Muscle of arm (tissue), 12 donors: ENCODE data around the gene CXCL16. TPM values are rescaled to one million over a fixed set of nuclear protein-coding genes. Genes with fewer than 3 reads are reported as not detected.

Experiments
- DNase-seq: peaks from one replicate; pipeline ENCODE4 v3.0.0-alpha.2; 2013
- polyA plus RNA-seq, 12 donors: library from polyadenylated mRNA; unstranded; fragments of 120-200 nt; gene quantifications; one replicate each; pipeline ENCODE4 v1.2.1, GENCODE V29; 2013; ENCODE audit not compliant: insufficient read length in 12 of 12

The CXCL16 gene
- polyA plus RNA-seq, 12 donors, result 3.6 to 10.6 (median 4.4) TPM; not detected in 2

DNA sequence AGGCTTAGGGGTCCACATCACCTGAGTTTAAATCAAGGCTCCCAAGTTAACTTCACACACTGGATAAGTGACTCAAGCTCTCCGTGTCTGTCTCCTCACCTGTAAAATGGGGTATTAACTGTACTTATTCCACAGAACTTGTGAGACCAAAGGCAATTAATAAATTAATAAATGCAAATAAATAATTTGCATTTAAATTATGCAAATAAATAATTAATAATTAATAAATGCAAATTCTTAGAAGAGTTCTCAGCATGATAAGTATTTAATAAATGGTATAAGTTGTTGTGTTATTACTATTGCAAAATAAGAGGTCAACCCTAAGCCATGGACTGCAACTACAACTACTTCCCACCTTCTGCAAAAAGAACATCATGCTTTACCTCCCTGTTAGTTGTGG lies 13.7 kb upstream of the CXCL16 start:
- no peak for DNase-seq

DNA sequence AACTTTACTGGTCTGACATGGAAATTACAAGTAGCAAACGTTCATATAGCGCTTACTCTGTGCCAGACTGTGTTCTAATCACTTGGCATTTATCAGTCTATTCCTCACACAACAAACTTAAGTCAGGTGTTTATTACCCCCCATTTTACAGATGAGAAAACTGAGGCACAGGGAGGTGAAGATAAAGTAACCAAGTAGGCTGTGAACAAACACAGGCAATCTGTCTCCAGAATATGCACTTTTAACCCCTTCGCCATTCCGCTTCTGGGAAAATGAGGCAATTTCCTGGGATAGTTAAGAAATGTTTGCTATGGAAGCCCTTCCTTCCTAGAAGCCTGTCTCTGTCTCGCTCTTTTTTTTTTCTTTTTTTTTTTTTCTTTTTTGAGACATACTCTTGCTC lies 12.2 kb upstream of the CXCL16 start:
- DNase-seq, result no peak

DNA sequence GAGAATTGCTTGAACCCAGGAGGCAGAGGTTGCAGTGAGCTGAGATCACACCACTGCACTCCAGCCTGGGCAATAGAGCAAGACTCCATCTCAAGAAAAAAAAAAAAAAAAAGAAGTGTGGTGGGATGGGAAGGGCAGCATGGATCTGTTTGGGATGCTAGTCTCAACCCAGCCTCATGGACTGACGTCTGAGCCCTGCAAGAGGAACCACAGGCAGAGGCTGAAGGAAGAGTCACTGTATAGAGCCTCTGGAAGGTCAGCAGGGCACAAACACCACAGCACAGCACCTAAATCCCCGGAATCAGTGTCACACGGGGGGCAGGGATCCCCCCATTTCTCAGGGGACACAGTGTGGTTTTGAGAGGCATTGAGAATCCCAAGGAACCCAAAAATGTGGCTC lies 10.9 kb upstream of the CXCL16 start:
- no peak for DNase-seq

DNA sequence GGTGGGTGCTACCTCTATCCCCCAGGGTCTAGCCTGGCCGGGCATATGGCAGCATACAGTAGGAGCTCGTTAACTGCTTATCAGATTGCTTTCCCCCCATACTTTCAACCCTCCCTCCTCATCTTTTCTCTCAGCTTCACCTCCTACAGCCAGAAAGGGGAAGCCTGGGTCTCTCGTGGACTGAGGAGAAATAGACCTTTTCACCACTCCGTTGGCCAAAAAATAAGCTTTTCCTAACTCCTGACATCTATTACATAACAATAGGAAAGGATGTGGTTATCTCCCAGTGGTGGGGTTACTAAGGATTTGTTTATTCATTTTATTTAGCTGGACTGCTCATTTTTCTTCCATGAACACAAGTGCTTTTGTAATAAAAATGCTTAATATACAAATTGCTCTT lies 9.0 kb upstream of the CXCL16 start:
- DNase-seq, result no peak

DNA sequence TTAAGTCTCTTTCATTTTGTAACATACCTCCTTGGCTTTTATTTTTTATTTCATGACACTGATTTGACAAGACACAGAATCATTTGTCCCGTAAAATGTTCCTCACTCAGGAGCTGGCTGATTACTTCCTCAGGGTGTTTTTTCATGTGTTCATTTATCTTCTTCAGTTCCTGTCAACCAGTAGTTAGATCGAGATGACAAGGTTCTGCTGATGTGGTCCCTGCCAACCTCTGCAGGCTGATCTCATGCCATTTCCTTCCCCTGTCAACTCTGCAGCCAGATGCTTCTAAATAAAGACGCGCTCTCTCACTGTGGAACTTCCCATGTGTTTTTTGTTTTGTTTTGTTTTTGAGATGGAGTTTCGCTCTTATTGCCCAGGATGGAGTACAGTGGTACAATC lies 8.1 kb upstream of the CXCL16 start:
- DNase-seq, result no peak

DNA sequence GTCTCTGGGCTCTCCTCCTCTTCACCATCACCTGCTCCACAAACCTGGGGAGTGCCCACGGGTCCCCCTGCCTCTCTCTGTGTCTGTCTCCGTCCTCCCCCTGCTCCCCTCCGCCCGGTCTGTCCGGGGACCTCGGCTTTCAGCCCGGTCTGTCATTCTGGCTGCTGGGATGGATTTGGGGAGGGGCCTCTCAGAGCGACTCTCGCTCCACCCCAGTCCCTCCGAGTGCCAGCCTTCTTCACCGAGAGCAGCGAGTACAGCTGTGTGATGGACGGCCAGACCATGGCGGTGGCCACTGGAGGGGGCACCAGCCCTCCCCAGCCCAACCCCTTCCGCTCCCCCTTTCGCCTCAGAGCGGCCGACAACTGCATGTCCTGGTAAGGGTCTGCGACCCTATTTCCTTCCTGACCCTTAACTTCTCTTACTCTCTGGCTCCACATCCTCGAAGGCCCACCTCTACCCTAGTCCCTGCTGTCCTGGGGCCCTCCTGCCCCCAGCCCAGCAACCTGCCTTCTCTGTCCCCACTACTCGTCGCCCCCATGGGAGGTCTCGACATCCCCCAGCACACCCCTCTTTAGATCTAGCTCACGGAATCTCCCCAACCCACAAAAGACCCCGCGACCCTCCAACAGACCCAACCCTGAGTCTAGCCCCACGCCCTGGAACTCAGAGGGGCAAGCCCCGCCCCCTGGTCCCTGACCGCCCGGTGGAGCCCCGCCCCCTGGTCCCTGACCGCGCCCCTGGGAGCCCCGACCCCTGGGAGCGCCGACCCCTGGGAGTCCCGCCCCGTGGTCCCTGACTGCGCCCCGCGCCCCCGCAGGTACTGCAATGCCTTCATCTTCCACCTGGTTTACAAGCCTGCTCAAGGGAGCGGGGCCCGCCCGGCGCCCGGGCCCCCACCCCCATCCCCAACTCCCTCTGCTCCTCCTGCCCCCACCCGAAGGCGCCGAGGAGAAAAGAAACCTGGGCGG lies 5.6 kb upstream of the CXCL16 start:
- DNase-seq, result no peak

DNA sequence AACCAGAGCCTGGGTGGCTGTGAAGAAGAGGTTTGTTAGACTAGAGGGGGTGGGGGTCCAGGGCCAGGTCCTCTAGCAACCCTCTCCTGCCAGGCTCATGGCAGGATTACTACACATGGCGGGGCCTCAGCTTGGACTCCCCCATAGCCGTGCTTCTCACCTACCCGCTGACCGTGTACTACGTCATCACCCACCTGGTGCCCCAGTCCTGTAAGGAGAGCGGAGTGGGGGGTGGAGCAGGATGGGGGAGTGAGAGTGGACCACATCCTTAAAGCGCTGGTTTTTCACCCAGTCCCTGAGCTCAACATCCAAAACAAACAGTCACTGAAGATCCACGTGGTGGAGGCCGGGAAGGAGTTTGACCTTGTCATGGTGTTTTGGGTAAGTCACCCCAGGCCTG lies 4.2 kb upstream of the CXCL16 start:
- DNase-seq, result no peak

DNA sequence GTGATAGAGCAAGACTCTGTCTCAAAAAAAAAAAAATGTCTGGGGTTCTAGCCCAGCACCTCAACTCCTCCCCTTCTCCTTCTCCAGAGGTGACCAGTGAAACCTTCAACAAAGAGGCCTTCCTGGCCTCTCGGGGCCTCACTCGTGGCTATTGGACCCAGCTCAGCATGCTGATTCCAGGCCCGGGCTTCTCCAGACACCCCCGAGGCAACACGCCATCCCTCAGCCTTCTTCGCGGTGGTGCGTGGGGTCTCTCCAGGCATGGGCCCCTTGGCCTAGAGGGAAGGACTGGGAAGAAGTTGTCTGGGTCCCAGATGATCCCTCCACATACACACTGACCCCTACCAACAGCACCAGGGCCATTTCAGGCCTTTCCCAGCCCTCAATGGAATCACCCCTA lies 3.5 kb upstream of the CXCL16 start:
- no peak for DNase-seq

DNA sequence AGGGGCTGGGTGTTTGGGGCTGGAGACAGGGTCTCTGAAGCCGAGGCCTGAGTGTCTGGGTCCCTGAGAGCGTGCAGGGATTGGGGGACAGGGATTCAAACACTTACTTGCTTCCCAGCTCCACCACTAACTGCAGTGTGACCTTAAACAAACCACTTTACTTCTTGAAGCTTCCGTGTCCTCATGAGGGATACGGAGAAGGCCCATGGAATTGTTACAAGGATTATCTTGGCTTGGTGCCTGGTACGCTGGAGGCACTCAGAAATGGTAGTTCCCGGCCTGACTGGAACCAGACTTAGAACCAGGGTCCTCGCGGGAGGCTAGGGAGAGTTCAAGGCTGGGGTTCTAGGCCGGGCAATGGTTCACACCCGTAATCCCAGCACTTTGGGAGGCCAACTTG lies 2.9 kb upstream of the CXCL16 start:
- no peak for DNase-seq

DNA sequence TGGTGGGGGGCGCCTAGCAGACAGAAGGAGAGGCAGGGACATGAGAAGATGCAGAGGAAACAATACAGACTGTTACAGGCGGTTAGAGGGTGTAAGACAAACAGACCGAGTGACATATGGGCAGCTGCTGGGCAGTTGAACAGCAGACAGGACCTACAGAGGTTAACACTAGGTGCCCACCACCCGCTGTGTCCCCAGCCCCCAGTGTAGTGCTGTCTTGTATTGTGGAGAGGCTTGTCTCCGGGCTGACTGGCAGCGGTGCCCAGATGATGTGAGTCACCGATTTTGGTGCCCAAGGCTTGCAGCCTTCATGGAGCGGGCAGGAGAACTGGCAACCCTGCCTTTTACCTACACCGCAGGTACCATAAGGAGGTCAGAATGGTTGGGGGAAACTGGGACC lies 2.4 kb upstream of the CXCL16 start:
- DNase-seq, result no peak

DNA sequence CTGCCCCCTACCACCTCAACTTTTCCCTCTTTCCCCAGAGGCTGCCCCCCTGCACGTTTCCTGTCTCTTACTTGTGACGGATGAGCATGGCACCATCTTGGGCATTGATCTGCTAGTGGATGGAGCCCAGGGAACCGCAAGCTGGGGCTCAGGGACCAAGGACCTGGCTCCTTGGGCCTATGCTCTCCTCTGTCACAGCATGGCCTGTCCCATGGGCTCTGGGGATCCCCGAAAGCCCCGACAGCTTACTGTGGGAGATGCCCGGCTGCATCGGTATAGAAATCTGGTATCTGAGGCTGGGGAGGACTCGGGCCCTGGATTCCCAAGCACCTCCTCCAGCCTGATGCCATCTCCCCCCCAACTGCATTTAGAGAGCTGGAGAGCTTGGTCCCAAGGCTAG lies 1.8 kb upstream of the CXCL16 start:
- no peak for DNase-seq

DNA sequence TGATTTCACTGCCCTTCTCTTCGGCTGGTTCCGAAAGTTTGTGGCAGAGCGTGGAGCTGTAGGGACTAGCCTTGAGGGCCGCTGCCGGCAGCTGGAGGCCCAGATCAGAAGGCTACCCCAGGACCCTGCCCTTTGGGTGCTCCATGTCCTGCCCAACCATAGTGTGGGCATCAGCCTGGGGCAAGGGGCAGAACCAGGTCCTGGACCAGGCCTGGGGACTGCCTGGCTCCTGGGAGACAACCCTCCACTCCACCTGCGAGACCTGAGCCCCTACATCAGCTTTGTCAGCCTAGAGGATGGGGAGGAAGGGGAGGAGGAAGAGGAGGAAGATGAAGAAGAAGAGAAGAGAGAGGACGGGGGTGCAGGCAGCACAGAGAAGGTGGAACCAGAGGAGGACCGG lies 856 bp upstream of the CXCL16 start:
- DNase-seq, result no peak

DNA sequence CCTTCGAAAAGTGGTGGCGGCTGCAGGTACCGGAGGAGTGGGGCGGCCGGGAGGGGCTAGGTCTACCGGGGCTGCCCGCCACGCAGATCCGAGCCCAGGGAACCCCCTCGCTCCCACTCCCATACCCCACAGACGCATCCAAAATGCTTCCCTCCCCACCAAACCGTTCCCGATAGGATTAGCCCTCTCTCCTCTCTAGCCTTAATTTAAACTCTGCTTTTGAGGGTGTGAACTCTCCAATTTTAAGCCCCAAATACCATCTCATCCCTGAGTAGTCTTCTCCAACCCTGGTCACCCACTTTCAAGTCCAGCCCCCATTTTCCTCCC lies 260 bp upstream of the CXCL16 start:
- no peak for DNase-seq

DNA sequence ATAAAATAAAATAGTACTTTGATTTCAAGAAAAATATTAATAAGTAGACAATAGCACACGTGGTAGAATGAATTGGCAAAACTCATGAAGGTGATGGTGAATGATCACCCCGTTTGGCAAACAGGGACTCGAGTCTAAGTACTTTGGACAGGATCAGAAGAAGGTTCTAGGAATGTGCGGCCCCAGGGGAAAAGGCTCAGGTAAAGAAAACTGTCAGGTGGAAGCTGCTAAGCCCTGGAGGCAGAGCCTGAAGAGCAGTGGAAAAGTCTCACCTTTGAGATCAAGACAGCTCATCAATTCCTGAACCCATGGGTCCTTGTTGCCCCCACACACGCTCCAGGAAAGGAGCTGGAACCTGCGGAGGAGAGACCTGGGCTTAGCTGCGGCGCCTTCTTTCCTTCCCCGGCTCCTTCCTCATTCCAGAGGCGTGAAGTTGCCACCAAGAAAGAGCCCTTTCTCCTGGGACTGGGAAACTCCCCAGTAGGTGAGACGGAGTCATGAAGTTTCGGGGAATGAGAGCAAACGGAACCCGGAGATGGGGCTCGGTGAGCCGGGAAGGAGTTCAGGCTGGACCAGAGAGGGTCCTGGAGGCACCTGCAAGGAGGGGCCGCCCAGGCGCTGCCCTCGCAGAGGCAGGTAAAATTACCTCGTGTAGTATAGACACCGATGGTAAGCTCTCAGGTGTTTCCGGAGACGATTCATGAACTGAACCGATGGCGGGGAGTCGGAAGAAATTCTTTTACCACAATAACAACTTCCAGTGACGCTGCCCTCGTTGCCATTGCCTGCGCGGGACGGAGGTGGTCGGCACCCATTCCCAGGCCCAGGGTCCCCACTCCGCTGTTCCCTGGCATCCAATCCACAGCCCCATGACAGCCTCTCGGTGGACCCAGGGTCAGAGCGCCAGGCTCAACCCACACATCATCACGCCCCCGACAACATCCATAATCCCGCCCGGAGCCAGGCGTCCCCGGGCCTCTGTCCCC lies 1.3 kb downstream of the CXCL16 start:
- DNase-seq, result no peak

DNA sequence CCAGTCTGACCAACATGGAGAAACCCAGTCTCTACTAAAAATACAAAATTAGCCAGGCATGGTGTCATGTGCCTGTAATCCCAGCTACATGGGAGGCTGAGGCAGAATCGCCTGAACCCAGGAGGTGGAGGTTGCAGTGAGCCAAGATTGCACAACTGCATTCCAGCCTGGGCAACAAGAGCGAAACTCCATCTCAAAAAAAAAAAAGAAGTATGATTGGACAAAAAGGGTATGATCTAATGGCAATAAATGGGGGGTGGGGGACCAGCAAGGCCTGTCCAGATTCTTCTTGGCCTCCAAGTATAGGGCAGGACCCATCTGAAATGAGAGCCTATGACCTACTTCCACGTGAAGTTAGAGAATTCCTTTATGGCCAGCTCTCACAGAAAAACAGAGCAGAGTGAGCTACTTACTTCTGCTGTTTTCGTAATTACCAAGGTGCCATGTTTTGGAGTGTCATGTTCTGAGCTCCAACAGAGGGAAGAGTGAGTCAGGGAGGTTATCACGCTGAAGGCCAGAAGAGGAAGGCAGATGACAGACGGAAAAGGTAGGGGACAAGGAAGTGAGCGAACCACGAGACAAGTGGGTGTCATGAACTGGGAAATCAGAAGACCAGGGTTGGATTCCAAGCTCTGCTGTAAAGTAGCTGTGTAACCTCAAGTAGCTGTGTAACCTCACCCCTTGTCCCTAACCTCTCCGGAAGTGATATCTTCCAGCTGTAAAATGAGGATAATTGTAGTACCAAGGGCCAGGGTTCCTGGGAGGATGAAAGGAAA lies 3.7 kb downstream of the CXCL16 start:
- DNase-seq, result no peak

DNA sequence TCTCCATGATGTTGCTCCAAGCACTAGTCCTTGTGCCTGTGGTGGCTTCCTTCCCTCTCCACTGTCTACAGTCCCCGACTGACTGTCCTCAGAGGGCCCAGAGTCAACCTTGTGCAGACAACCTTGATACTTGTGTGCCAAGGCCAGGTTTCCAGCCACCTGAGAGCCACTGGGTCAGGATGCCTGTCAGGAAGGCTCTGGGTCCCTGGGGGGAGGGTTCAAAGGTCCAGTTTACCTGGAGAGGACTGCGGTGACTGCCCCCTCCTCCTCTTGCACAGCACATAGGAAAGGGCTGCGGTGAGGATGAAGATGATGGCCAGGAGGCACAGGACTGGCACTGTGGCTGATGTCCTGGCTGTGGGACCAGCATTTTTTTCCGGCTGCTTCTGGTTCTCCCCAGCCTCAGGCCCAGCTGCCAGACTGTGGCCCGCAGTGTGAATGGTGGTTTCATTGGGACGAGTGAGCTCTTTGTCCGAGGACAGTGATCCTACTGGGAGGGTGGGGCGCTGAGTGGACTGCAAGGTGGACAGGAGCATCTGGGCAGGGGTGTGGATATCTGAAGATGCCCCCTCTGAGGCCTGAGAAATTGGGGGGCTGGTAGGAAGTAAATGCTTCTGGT lies 4.8 kb downstream of the CXCL16 start:
- no peak for DNase-seq

DNA sequence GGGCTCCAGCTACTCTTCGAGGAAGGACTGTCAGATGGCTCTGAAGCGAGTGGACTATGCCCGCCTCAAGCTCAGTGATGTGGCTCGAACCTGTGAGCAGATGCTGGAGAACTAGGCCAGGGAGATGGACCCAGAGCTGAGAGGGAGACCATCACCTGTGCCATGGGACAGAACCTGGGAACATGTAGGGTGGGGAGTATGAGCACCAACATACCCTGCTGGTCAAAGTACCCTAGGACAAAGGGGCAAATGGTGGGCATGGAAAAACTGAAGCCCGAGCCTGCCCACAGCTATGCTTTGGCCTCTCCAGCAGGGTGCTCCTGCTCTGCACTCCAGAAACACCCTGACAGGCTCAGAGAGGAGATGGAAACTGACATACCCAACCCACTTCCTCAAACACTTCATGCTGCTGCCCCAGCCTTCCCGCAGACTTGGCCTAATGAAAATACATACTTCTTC lies 6.6 kb downstream of the CXCL16 start:
- no peak for DNase-seq

DNA sequence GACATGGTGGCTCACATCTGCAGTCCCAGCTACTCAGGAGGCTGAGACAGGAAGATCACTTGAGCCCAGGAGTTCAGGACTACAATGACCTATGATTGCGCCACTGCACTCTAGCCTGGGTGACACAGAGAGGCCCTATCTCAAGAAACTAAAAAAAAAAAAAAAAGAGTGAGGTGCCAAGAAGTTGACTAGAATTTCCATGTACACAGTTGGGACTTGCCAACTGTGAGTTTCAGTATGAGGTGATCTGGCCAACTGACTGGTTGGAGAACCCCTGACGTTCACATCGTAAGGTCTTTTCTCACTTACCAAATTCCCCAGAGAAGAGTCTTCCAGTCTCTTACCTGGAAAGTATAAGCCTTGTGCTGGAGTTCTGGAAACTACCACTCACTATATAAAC lies 11.6 kb downstream of the CXCL16 start:
- no peak for DNase-seq

DNA sequence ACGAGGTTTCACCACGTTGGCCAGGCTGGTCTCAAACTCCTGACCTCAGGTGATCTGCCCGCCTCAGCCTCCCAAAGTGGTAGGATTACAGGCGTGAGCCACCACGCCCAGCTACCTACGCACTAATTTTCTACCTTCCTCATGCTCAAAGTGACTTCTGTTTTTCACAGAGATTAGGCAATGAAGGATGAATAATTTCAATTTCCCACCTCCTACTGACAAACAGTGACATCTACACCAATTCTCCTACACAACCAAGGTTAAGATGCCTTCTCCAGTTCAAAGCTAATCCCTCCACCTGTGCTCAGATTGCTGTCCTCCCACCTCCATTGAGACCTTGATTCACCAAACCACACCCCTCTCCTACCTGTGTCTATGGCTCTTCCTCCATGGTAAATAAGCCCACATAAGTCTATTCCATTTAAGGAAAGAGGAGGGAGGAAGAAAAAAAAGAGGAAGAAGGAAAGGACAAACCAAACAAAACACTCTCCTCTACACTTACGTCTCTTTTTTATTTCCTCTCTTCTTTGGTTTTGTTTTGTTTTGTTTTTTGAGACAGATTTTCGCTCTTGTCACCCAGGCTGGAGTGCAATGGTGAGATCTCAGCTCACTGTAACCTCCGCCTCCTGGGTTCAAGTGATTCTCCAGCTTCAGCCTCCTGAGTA lies 13.9 kb downstream of the CXCL16 start:
- DNase-seq, result no peak

DNA sequence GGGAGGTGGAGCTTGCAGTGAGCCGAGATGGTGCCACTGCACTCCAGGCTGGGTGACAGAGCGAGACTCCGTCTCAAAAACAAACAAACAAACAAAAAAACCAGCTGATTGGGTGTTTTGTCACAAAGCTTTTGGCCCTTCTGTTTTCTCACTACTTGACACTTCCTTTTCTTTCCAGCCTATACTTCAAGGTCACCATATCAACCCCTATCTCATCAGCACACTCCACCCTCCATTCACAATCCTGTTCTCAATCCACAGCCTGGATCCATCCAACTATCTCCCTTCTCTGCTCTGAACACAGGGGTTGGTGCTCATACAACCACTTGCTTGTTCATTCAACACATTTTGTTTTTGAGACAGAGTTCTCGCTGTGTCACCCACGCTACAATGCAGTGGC lies 15.1 kb downstream of the CXCL16 start:
- DNase-seq, result no peak

DNA sequence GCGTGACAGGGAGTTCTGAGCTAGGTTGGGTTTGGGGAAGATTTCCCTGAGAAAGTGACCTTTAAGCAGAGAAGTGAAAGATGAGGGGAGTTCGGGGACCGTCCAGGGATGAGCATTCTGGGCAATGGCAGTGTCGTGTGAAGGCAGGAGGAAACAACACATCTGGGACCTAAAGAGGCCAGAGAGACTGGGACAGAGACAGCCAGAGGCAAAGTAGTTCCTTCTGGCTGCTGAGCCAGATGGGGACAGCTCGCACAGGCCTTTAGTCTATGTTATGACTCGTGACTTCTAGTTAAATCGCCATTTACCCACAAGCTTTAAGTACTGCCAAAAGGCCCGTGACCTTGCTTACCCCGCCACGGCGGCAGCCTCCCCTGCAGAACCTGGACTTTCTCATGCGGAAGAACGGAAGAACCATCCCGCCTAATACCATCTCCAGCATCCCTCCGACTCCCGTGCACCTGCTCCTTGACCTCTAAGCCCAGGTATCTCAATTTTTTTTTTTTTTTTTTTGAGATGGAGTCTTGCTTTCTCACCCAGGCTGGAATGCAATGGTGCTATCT lies 17.0 kb downstream of the CXCL16 start:
- DNase-seq, result no peak
